DMS79 treated with DMSO at 0.1 percent for 48 hours (cell line): Measurements from ENCODE around the gene VPS13C.

Experiments used
- DNase-seq: peaks from one replicate; lab custom pipeline; 2025; lab: John Stamatoyannopoulos, UW

VPS13C gene

GRCh38 chr15:61815356-61816083, 244.7 kb downstream of the VPS13C start:
- no peak for DNase-seq

- DNase-seq, result no peak
Observed at GRCh38 chr15:61812476-61812875, 247.8 kb downstream of the VPS13C start.

GRCh38 chr15:61811952-61812351, 248.3 kb downstream of the VPS13C start:
- no peak for DNase-seq

GRCh38 chr15:61809216-61809615, 251.0 kb downstream of the VPS13C start:
- no peak for DNase-seq

GRCh38 chr15:61807281-61807929, 252.8 kb downstream of the VPS13C start:
- no peak for DNase-seq
